ENCODE results near the gene AR.
"Not testable (repeated sequence)": the region's sequence is repeated elsewhere in the genome, so short reads cannot be mapped to it uniquely, and the experiment has no call there.

The AR gene

DNA sequence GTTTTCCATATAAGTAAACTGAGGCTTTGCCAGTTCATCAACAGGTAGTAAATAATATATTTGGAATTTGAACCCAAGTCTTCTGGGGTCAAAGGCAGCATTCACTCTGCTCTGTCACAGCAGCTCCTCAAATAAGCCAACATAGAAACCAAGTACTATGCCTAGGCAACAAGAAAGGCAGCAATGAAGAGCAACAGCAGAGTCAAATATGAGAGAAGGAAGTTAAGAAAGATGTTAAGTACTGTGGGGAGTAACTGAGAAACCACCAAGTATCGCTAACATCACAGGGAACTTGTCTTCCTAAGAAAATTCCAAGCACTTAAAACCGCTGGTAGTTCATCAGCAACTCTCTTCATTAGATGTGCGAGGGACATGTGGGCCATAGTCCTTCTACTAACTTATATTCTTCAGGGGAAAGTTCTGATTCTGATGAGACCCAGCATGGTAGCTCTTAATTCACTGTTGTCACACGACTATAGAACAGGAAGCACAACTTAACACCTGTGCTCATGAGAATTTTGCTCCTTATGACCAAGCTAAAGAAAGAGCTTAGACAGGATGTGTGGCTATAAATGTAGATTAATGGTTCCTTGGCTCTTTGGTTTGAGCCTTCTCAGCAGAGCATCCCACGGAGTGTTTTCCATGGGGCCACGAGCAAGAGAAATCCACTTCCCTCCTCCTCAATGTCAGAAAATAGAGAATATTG is 107.8 kb downstream of the AR start:
- no peak for DNase-seq

DNA sequence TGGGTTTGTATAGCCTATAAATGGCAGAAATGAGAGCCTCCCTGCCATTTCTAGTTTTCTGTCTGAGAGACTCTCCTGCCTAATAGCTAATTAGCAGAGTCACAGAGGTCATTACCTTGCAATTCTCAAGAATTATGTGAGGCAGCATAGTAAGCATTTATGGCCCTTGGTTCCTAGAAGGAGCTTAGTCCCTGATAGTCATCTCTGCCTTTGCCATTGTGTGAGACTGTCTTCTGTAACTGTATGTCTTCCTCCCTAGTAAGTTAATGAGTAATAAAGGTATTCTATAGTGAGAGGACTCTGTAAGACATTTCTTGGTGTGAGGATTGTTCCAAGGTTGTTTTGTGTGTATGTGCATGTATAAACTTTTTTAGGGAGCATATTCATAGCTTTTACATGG is 108.7 kb downstream of the AR start:
- no peak for DNase-seq

GRCh38 chrX:67654301-67654700 is 110.5 kb downstream of the AR start:
- DNase-seq: no peak

- DNase-seq: no peak
These were observed 121.8 kb downstream of the AR start for GRCh38 chrX:67665583-67665982.

DNA sequence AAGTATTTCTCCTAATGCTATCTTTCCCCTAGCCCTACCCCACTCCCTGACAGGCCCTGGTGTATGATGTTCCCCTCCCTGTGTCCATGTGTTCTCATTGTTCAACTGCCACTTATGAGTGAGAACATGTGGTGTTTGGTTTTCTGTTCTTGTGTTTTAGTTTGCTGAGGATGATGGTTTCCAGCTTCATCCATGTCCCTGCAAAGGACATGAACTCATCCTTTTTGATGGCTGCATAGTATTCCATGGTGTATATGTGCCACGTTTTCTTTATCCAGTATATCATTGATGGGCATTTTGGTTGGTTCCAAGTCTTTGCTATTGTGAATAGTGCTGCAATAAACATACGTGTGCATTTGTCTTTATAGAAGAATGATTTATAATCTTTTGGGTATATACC is 126.9 kb downstream of the AR start:
- not testable (repeated sequence) for DNase-seq

DNA sequence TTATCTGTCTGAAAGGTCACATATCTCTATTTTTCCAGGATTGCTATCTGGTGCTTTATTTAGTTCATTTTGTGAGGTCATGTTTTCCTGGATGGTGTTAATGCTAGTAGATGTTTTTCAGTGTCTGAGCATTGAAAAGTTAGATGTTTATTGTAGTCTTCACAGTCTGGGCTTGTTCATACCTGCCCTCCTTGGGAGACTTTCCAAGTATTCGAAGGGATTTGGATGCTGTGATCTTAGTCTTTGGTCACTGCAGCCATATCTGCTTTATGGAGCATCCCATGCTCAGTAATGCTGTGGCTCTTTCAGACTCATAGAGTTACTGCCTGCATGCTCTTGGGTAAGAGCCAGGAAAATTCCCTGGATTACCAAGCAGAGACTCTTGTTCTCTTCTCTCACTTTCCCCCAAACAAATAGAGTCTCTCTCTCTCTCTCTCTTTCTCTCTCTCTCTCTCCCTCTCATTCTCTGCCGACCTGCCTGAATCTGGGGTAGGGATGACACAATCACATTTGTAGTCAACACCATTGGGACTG is 130.0 kb downstream of the AR start:
- no peak for DNase-seq

DNA sequence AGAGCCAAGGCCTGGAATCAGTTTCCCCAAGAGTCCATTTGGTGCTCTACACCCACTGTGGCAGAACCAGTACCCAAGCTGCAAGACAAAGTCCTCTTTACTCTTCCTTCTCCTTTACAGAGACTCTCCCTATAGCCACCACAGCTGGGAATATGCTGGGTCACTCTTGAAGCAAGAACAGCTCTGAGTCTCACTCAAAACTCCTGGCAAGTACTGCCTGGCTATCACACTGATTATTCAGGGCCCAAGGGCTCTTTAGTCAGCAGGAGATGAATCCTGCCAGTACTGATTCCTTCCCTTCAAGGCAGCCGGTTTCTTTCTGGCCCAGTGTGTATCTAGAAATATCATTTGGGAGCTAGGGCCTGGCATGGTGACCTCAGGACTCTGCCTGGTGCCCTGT is 130.9 kb downstream of the AR start:
- no peak for DNase-seq

DNA sequence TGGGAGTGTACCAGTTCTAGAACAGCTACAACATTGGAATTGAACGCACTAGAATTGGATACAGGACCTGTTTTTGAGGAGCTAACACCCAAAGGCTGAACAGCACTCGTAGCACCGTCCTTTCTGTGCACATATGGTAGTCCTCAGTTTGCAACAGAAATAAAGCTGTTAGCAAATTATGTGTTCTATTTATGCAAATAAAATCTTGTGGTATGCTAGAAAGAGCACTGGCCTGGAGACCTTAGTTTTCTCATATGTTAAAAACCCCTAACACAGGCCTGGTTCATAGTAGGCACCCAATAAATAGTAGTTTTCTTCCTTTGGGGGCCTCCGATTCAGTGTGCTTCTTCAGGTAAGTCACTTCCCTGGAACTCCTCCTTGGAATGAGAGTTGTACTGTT is 140.3 kb downstream of the AR start:
- DNase-seq: no peak

GRCh38 chrX:67692246-67692645 is 148.4 kb downstream of the AR start:
- no peak for DNase-seq

DNA sequence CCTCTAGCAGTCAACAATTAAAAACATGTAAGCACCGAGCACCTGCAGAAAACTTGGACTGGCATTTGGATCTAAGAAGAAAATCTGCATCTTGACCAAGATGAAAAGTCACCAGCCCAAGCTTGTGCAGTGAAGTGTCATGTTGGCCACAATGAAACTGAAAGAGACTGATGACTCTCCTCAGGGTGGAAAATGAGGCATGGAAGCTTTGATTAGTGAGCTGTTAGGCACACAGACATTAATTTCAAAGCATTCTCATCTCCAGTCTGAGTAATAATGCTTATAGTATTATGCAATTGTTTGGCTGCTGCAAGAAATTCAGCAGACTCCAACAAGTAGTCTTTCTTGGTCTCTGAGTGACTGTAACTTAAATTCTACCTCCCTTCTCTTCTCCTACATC is 150.1 kb downstream of the AR start:
- no peak for DNase-seq

GRCh38 chrX:67697452-67697851 is 153.6 kb downstream of the AR start:
- no peak for DNase-seq

- no peak for DNase-seq
These were observed 156.8 kb downstream of the AR start for GRCh38 chrX:67700602-67701001.

DNA sequence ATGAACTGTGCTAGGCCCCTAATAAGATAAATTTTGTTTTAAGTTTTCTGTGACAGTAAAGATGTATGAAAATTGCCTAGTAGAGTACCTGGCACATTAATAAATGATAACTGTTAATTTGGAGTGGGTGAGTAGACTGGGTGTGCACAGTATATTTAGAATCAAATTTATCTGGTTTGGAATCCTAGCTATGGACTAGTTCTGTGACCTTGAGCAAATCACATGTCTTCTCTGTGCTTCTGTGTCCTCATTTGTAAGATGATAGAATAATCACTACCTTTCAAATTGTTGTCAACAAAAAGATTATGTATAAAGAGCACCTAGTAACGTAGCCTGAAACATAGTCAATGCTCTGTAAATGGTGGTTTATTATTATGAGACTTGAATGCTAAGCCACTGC is 170.2 kb downstream of the AR start:
- DNase-seq: no peak

DNA sequence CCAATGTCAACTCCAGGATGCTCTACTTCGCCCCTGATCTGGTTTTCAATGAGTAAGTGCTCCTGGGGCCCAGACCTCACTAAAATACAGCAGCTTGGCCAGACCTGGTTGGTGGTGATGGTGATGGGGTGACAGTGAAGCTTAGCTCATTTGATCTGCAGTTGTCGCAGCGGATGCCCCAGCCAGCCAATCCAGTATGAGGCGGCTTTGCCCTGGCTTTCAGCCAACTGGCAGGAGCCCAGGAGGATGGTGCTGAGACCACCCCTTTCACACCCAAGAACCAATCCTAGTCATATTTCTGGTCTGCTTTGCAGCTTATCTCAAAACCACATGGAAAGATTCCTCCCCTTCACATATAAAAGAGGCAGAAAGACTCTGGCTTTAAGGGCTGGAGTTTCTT is 173.8 kb downstream of the AR start:
- no peak for DNase-seq

- DNase-seq: no peak
These were observed 175.1 kb downstream of the AR start for GRCh38 chrX:67718926-67719325.

- DNase-seq: no peak
These were observed 176.5 kb downstream of the AR start for GRCh38 chrX:67720344-67720743.

DNA sequence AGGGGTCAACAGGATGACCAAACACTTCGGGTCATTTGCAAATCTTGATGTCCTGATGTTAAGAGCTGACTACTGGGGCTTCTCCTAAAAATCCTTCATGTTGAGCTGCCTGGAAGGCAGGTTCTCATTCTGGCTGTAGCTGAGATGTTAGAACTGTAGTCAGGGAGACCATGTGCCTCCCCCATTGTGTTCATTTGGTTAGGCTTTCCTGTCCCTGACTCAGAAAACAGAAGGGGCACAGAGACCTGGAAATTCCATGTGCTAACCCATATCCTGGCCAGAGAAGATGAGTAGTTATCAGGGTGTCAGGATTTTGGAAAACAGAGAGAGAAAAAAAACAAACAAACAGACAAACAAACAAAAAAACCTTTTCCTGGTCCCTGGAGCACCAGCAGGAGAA is 177.5 kb downstream of the AR start:
- no peak for DNase-seq

DNA sequence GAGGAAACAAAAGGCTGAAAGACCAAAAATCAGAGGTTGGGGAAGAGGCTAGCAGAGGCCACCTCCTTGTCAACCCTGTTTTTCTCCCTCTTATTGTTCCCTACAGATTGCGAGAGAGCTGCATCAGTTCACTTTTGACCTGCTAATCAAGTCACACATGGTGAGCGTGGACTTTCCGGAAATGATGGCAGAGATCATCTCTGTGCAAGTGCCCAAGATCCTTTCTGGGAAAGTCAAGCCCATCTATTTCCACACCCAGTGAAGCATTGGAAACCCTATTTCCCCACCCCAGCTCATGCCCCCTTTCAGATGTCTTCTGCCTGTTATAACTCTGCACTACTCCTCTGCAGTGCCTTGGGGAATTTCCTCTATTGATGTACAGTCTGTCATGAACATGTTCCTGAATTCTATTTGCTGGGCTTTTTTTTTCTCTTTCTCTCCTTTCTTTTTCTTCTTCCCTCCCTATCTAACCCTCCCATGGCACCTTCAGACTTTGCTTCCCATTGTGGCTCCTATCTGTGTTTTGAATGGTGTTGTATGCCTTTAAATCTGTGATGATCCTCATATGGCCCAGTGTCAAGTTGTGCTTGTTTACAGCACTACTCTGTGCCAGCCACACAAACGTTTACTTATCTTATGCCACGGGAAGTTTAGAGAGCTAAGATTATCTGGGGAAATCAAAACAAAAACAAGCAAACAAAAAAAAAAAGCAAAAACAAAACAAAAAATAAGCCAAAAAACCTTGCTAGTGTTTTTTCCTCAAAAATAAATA is 179.9 kb downstream of the AR start:
- no peak for DNase-seq

DNA sequence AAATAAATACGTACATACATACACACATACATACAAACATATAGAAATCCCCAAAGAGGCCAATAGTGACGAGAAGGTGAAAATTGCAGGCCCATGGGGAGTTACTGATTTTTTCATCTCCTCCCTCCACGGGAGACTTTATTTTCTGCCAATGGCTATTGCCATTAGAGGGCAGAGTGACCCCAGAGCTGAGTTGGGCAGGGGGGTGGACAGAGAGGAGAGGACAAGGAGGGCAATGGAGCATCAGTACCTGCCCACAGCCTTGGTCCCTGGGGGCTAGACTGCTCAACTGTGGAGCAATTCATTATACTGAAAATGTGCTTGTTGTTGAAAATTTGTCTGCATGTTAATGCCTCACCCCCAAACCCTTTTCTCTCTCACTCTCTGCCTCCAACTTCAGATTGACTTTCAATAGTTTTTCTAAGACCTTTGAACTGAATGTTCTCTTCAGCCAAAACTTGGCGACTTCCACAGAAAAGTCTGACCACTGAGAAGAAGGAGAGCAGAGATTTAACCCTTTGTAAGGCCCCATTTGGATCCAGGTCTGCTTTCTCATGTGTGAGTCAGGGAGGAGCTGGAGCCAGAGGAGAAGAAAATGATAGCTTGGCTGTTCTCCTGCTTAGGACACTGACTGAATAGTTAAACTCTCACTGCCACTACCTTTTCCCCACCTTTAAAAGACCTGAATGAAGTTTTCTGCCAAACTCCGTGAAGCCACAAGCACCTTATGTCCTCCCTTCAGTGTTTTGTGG is 180.7 kb downstream of the AR start:
- DNase-seq: no peak

- no peak for DNase-seq
These were observed 181.7 kb downstream of the AR start for GRCh38 chrX:67725471-67725870.

DNA sequence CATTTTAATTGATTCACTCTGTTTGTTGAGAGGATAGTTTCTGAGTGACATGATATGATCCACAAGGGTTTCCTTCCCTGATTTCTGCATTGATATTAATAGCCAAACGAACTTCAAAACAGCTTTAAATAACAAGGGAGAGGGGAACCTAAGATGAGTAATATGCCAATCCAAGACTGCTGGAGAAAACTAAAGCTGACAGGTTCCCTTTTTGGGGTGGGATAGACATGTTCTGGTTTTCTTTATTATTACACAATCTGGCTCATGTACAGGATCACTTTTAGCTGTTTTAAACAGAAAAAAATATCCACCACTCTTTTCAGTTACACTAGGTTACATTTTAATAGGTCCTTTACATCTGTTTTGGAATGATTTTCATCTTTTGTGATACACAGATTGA is 182.2 kb downstream of the AR start:
- DNase-seq: no peak

- DNase-seq: no peak
These were observed 183.8 kb downstream of the AR start for GRCh38 chrX:67727576-67727975.

- no peak for DNase-seq
These were observed 186.5 kb downstream of the AR start for GRCh38 chrX:67730296-67730695.

DNA sequence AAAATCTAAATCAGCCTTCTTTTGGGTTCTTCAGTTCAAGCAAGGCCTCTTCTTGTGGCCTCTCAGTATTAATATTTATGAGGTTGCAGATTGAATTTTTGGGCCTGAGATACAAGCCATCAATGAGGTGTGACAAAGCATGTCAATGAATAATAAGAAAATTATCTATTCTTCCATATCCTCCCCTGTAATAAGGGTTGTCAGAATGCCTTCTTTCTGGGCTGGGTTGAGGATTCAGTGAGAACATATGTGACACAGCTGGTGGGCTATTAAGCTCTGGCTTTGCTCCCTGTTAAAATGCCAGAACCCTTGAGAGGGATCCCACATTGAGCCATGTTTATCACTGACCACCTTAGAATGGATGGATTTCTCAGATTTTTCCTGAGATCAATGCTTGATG is 187.2 kb downstream of the AR start:
- DNase-seq: no peak
